Stimulated activated CD8-positive, alpha-beta memory T cell treated with anti-CD3 and anti-CD28 coated beads, Interleukin-15, amount 100 ng/mL, for 48 hours (primary cell): Measurements from ENCODE around the gene SOHLH2.

Experiments
- DNase-seq, 2 donors: peaks; one replicate each; pipeline ENCODE4 v3.0.0-alpha.2; 2020; ENCODE audit warnings: low read depth in 2 of 2

SOHLH2 gene

GRCh38 chr13:36131931-36132297, 82.4 kb downstream of the SOHLH2 start:
- no peak for DNase-seq

- no peak for DNase-seq
Measured at GRCh38 chr13:36131222-36131930, 83.0 kb downstream of the SOHLH2 start, which contains the start of gene DCLK1. Gene DCLK1, minus strand, starts transcription at chr13:36131382.

- DNase-seq, result no peak
Measured at GRCh38 chr13:36130552-36131221, 83.7 kb downstream of the SOHLH2 start.

- no peak for DNase-seq
Measured at GRCh38 chr13:36130193-36130551, 84.2 kb downstream of the SOHLH2 start.

- DNase-seq, result no peak
Measured at GRCh38 chr13:36129539-36129938, 84.8 kb downstream of the SOHLH2 start.

- DNase-seq, result no peak
Measured at GRCh38 chr13:36126491-36126890, 87.9 kb downstream of the SOHLH2 start.

GRCh38 chr13:36125841-36126240, 88.5 kb downstream of the SOHLH2 start:
- no peak for DNase-seq

DNA sequence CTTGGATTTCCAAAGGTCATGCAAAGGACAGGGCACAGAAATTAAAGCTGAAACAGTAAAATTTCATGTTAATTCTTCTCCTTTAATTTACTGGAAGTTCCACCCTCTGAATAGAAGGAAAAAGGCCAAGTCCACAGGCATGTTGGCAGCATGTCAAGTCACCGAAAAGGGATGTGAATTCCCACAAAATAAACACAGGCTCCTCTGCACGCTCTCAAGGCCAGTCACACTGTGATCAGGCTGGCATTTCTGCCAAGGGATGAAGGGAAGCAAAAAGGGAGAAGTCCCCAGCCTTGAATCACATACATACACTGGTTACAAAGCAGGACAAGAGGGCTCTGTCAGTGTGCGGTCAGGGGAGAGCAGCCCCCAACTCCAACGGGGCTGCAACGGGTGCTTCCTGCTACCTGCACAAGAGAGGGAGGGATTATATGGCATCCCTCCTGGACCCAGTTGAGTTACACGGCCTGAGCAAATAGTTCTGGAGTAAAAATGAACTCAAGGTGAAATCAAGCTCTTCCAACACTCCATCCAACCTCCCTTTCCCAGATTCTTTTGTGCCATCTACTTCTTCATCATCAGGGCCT, 90.0 kb downstream of the SOHLH2 start:
- no peak for DNase-seq
